GM06990 (cell line): ENCODE measurements around the gene ADPRH.

Source experiments
- DNase-seq: peaks from one replicate; pipeline ENCODE4 v3.0.0-alpha.2; 2011; ENCODE audit not compliant: insufficient read length; ENCODE audit errors: extremely low read depth
- H3K27me3 ChIP-seq: replicated peaks from 2 replicates; pipeline ENCODE4 v1.6.0; 2011; ENCODE audit warnings: low read length; ENCODE audit not compliant: control insufficient read depth, insufficient read depth
- H3K36me3 ChIP-seq: 2 replicates; pipeline ENCODE4 v1.5.1; 2011; ENCODE audit warnings: low read length; ENCODE audit not compliant: control insufficient read depth, insufficient read depth
- H3K4me3 ChIP-seq: replicated peaks from 2 replicates; pipeline ENCODE4 v1.5.1; 2011; ENCODE audit warnings: low read depth, mild to moderate bottlenecking, control low read depth, low read length
- CTCF ChIP-seq: IDR thresholded peaks from 2 replicates; pipeline ENCODE4 v1.5.1; 2011; ENCODE audit warnings: low read length, control low read depth, mild to moderate bottlenecking, inconsistent platforms; ENCODE audit not compliant: insufficient read depth, poor library complexity, severe bottlenecking

The ADPRH gene

GRCh38 chr3:119611664-119612063 is 32.4 kb downstream of the ADPRH start:
- H3K4me3 ChIP-seq = no peak overlapping the region
- no peak for TF ChIP-seq CTCF
- DNase-seq = no peak
- no peaks in the 10 kb centered on the region for H3K27me3 ChIP-seq
- 0 out of 2 replicates have a peak, but pooled peaks cover 1% of the 10 kb centered on the region for H3K36me3 ChIP-seq

GRCh38 chr3:119613201-119613600 is 33.9 kb downstream of the ADPRH start:
- peaks cover 1% of the 10 kb centered on the region; the same call in 1 of the 2 replicates for H3K36me3 ChIP-seq
- TF ChIP-seq CTCF = no peak

GRCh38 chr3:119613872-119614271 is 34.6 kb downstream of the ADPRH start:
- no peaks in the 10 kb centered on the region for H3K27me3 ChIP-seq
- H3K4me3 ChIP-seq = no peak overlapping the region
- peaks cover 2% of the 10 kb centered on the region for H3K36me3 ChIP-seq
- TF ChIP-seq CTCF = no peak
- no peak for DNase-seq

More at GRCh38 chr3:119613201-119613600, 33.9 kb downstream of the ADPRH start:
- DNase-seq = no peak
- no peak overlapping the region for H3K4me3 ChIP-seq
- no peaks in the 10 kb centered on the region for H3K27me3 ChIP-seq

- Histone ChIP-seq H3K4me3 (no peak overlapping the region), H3K36me3 (peaks cover 6% of the 10 kb centered on the region), H3K27me3 (no peaks in the 10 kb centered on the region)
- TF ChIP-seq CTCF = no peak
- no peak for DNase-seq
Observed at GRCh38 chr3:119616056-119616455, 36.8 kb downstream of the ADPRH start.

GRCh38 chr3:119619094-119619493 is 39.8 kb downstream of the ADPRH start:
- Histone ChIP-seq H3K36me3 (peaks cover 6% of the 10 kb centered on the region), H3K27me3 (no peaks in the 10 kb centered on the region), H3K4me3 (no peak overlapping the region)
- TF ChIP-seq CTCF = no peak
- no peak for DNase-seq

- H3K27me3 ChIP-seq = no peaks in the 10 kb centered on the region
- H3K36me3 ChIP-seq = peaks cover 6% of the 10 kb centered on the region
- TF ChIP-seq CTCF = no peak
- DNase-seq = no peak
- no peak overlapping the region for H3K4me3 ChIP-seq
Observed at GRCh38 chr3:119620899-119621298, 41.6 kb downstream of the ADPRH start.
